SIG-M5 (cell line): ENCODE measurements around the gene SVIL.

Experiments used
- DNase-seq: peaks from one replicate; lab custom pipeline; 2025; lab: John Stamatoyannopoulos, UW

Gene SVIL

GRCh38 chr10:29412485-29412884, 222.3 kb downstream of the SVIL start:
- peak; percentile 9 for DNase-seq

DNA sequence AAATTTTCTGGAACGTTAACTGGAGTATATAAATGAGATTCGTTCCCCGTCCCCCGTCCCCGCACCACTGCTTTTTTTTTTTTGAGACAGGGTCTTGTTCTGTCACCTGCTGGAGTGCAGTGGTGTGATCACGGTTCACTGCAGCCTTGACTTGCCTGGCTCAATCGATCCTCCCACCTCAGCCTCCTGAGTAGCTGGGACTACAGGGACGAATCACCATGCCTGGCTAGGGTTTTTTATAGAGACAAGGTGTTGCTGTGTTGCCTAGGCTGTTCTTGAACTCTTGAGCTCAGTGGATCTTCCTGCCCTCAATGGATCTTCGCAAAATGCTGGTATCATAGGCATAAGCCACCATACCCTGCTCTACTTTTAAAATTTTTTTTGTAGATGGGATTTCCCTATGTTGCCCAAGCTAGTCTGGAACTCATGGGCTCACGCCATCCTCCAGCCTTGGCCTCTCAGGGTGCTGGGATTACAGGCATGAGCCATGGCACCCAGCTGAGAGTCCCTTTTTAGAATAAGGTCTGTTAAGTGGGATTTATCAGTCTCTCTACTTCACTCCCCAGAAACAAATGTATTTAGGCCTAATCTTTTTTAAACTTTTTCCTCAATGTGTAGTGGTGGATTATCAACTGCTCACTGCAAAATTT, 223.0 kb downstream of the SVIL start:
- no peak for DNase-seq

GRCh38 chr10:29409241-29410054, 225.3 kb downstream of the SVIL start:
- no peak for DNase-seq

DNA sequence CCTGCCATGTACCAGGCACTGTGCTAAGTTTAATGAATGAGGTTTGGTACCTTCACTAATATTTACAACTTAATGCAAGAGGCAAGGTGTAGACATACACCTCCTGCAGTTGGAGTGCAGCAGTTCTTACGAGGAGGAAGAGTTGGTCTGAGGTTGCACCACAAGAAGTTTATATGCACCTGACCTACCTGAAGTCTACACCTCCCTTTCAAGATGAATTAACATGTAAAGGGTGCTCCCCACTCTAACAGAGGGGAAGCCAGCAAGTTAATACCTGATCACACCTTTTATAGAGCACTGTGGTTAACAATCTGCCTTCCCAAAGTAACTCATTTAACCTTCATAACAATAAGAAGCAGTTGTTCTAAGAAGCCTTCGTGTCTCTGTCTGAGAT, 225.9 kb downstream of the SVIL start:
- DNase-seq, result no peak
